Right forelimb (tissue), 1 donor: ENCODE data around the gene WHRN.

Experiments
- DNase-seq: peaks from one replicate; pipeline ENCODE4 v3.0.0-alpha.2; 2018

WHRN gene

DNA sequence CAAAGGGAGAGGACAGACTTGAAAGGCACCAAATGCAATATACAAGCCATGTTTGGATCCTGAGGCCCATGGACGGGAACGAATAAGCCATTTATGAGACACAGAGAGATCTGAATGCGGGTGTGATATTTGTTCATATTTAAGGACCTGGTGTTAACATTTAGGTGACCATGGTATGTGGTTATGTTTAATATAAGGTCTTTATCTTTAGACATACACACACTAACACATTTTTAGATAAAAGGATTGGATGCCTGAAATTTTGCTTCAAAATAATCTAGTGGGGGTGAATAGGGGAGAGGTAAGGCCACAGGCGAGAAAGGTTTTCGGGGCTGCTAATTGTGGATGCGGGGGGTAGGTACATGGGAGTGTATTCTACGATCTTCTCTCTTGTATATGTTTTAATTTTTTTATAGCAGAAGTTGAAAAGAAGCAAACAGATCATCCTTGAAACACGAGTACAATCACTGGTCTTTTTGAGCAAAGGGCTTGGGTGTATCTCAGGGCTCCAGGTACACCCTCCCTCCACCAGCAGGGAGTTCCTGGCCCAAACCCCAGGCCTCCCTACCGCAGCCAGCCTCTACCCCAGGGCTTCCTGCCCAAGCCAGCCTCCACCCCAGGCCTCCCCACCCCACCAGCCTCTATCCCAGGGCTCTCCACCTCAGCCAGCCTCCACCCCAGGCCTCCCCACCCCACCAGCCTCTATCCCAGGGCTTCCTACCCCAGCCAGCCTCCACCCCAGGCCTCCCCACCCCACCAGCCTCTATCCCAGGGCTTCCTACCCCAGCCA is 129.7 kb downstream of the WHRN start:
- DNase-seq: no peak

GRCh38 chr9:114374936-114375335 is 130.3 kb downstream of the WHRN start:
- no peak for DNase-seq

GRCh38 chr9:114373960-114374730 is 131.1 kb downstream of the WHRN start:
- no peak for DNase-seq

GRCh38 chr9:114372921-114373448 is 132.3 kb downstream of the WHRN start:
- DNase-seq: no peak

DNA sequence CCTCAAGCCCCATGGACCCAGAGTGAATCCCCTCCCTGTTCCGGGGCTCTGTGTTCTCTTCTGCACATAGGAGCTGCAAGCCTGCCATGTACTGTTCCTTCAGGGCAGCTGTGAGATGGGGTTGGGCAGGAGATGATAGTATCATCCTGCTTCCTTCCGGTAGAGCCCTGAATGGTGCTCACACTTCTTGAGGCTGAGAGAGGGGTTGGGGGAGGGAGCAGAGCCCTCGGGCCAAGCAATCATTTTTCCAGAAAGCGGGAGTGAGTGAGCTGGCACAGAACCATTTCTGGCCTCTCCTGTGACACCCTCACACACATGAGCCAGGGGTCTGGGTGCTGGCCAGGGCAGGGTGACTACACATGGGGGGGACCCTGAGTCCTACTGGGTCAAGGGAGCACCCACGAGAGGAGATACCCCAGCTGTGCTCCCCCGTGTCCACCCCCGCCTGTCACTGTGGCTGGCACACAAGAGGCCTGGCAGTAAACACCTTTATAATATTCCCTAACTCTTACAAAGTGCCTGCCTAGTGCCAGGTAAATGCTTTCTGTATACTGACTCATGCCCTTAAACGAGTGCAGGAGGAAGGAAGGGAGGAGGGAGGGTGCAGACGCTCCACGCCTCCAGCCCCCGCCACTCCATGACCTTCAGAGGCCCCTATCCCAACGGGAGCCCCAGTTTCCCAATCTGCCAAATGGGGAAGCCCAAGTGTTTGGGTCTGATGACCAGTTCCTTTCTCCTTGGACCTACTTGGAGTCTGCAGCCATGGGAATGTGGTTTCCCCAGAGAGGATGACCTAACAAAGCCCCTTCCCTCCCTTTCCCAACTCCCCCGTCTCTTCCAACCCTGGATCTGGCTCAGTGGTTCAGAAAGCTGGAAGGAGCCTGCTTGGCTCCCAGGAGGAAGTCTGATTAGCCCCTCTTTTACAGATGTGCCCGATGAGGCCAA is 133.0 kb downstream of the WHRN start:
- DNase-seq: no peak

DNA sequence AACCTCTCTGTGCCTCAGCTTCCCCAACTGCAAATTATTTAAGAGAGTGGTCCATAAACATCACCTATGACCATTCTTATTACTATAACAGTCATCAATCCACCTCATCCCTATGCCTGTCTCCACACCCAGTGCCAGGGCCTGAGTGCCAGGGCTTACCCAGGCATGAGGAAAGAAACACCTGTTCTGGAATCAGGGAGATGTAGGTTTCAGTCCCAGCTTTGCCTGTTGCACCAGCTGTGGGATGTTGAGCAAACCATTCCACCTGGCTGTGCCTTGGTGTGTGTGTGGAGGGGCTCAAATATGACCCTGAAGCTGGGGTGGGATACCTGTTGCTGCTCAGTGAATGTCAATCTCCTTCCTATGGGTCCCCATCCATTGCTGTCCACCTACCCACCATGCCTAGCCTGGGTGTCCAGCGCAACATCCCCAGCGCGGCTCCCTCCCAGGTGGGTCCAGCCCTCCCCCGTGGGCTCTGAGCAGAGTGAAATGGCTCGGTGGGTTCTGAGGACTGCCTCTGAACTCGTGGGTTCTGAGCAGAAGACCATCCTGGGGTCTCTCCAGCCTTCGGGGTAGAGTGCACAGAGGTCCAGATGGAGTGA is 133.8 kb downstream of the WHRN start:
- DNase-seq: no peak

DNA sequence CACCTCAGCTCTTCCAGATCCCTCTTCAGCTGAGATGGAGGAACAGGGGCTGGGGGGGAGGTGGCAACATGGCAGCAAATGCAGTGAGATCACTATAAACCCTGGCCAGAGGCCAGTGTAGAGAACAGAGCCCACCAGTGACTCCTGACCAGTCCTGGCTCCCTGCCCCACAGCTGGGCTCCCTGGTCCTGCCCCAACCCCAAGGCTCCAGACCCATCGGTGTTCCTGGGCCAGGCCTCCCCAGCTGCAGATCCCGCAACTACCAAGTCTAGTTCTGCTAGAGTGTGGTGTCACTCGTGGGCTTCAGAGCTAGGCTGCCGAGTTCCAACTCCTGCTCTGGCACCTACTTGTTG is 134.3 kb downstream of the WHRN start:
- no peak for DNase-seq

- no peak for DNase-seq
These were observed 134.9 kb downstream of the WHRN start for GRCh38 chr9:114370251-114370967.

- no peak for DNase-seq
These were observed 135.8 kb downstream of the WHRN start for GRCh38 chr9:114369216-114370130.

- DNase-seq: no peak
These were observed 137.3 kb downstream of the WHRN start for GRCh38 chr9:114367772-114368569.

- DNase-seq: no peak
These were observed 137.9 kb downstream of the WHRN start for GRCh38 chr9:114367366-114367765.

- DNase-seq: no peak
These were observed 138.7 kb downstream of the WHRN start for GRCh38 chr9:114366334-114367128.

DNA sequence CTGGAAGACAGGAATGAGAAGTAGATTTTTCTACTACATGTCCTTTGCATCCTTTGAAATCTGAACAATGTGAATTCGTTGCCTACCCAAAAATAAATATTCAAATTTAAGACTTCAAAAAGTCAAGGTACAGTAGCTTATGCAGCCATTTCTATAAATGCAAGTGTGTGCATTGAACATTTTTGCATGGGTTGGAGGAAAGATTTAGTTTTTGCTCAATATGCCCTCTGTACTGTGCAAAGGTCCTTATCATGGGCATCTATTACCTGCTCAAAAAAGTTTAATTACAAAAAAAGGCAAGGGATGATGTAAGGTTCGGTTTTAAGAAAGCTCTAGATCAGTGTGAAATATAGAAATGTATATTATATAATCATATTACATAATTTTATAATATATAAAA is 140.1 kb downstream of the WHRN start:
- DNase-seq: no peak

DNA sequence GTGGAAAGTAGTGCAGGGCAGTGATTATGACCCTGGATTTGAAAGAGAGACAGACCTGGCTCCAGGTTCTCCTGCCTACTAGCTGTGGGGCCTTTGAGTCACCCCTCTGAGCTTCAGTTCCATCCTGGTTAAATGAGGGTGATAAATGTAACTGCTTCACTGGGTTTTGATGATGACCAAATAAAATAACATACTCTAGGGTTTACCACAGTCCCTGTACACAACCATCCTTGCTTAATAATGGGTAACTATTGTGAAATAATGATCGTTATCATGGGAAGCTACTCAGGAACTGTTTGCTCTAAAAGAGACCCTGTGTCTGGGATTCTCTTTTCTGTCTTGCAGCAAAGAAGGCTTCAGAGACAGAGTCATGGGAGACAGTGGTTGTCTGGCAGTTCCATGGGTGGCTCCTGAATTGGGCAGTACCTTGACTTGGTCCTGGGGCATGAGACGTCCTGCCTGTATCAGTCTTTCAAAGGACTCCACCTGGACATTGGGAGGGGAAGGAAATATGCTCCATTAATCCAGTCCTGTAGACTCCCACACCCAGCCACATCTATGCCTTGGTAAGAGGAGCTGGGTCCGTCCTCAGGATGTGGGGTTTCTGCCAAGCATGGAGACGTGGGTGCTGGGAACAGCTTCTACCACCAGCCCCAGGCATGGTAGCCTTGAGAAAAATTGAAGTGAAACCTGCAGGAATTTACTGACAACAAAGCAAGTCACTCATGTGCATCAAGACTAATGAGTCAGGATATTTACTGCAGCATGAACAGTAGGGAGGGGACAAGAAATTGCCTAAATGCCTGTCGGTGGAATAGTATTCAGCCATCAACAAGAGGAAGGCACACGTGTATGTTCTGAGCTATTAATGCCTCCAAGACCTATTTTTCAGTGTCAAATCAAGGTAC is 140.9 kb downstream of the WHRN start:
- DNase-seq: no peak

- DNase-seq: no peak
These were observed 141.8 kb downstream of the WHRN start for GRCh38 chr9:114363424-114363823.

- no peak for DNase-seq
These were observed 142.9 kb downstream of the WHRN start for GRCh38 chr9:114362394-114362793.

DNA sequence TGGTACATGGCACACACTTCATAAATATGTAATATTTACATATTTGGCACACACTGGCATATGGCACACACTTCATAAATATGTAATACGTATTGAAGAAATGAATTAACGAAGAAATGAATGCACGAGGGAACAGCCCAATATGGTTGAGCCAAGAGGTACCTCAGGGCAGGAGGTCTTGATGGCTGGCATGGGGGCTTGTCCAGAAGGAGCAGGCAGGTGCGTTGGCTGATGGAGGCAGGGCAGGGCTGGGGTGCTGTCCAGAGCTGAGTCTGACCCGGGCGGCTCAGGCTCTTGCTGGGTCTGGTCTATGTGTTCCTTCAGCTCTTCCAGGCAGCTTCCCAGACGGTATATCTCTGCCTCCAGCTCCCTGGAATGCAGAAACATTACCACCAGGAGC is 143.7 kb downstream of the WHRN start:
- DNase-seq: no peak

DNA sequence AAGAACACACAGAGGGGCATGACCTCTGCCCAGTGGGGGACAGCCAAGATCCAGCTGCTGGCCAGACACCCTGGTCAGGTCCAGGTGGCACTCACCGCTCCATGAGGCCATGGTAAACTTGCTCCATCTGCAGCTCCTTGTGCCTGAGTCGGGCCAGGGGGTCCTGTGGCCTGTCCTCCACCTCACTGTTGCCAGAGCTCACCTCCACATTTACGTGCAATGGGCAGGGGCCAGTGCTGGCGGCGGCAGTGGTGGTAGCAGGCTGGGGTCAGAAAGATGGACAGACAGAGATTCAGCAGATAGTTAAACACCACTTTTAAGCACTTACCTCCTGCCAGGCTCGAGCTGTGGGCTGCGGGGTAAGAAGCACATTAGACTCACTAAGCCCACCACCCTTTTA is 145.5 kb downstream of the WHRN start:
- DNase-seq: no peak
